ENCODE measurements around the gene ADAMTS6.
"Not testable (repeated sequence)": the region's sequence is repeated elsewhere in the genome, so short reads cannot be mapped to it uniquely, and the experiment has no call there.

The ADAMTS6 gene

DNA sequence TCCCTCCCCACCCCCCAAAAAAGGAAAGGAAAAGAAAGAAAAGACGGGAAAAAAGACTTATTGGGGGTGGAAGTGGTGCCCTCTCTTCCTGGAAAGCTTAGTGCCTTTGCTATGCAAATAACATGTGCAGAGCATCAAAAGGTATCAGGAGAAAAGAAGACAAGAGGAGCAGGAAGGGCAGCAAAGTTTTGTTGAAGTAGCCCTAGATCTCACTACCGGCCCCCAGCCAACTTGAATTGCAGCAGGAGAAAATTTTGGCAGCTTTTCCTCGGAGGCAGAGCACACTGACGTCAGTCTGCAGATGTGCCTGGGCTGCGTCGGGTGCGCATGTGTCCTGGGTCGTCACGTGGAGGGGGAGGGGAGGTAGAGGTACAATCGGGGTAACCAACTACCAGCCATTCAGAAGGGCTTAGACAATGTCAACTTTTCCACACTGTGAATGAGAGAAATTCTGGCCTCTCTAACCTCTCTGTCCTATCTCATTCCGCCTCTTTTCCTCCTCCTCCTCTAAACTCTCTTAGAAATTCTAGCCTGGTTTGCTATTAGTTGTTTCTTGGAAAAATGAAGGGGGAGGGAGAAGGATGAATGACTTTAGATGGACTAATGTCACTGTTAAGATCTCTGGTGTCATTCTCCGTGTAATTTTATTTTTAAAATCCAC is at the start of gene ADAMTS6:
Gene ADAMTS6, minus strand, starts transcription at position 286 of the 661 bp plus-strand sequence. CDS start 8,247 bp downstream, outside the sequence.
- DNase-seq, result peak; percentile 98

GRCh38 chr5:65530904-65531303 is 49.2 kb upstream of the ADAMTS6 start:
- no peak for DNase-seq

GRCh38 chr5:65525726-65526125 is 44.0 kb upstream of the ADAMTS6 start:
- no peak for DNase-seq

GRCh38 chr5:65512170-65512937 is 30.6 kb upstream of the ADAMTS6 start:
- peak; percentile 9 for DNase-seq

- DNase-seq, result no peak
Measured at GRCh38 chr5:65508978-65509377, 27.3 kb upstream of the ADAMTS6 start.

DNA sequence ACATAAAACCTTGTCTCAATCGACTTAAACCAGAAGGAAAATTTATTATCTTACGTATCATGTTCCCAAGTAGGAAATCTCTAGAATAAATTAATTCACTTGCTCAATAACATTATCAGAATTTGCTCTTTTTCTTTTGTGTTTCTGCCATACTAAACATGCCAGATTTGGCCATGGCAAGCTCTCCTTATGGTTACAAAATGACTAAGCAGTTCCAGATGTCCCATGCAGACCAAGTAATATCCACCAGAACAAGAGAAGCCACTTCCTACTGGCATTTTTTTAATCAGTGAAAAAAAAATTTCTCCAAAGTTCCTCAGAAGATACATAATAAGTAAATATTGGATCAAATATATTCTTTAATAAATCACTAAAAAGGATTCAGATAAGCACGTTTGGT is 25.2 kb upstream of the ADAMTS6 start:
- peak; percentile 66 for DNase-seq

GRCh38 chr5:65489119-65489518 is 7.4 kb upstream of the ADAMTS6 start:
- no peak for DNase-seq

GRCh38 chr5:65488038-65488687 is 6.4 kb upstream of the ADAMTS6 start:
- DNase-seq, result not testable (repeated sequence)

GRCh38 chr5:65486803-65487202 is 5.1 kb upstream of the ADAMTS6 start:
- not testable (repeated sequence) for DNase-seq

DNA sequence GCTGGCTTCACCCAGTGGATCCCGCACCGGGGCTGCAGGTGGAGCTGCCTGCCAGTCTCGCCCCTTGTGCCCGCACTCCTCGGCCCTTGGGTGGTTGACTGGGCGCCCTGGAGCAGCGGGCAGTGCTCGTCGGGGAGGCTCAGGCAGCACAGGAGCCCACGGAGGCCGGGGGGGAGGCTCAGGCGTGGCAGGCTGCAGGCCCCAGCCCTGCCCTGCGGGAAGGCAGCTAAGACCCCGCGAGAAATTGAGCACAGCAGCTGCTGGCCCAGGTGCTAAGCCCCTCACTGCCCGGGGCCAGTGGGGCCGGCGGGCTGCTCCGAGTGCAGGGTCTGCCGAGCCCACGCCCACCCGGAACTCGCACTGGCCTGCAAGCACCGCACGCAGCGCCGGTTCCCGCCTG is 3.7 kb upstream of the ADAMTS6 start:
- DNase-seq, result no peak

- DNase-seq, result peak; percentile 75
Measured at GRCh38 chr5:65483546-65484346, 2.0 kb upstream of the ADAMTS6 start.

GRCh38 chr5:65482736-65483545 is 1.2 kb upstream of the ADAMTS6 start:
- peak; percentile 65 for DNase-seq

DNA sequence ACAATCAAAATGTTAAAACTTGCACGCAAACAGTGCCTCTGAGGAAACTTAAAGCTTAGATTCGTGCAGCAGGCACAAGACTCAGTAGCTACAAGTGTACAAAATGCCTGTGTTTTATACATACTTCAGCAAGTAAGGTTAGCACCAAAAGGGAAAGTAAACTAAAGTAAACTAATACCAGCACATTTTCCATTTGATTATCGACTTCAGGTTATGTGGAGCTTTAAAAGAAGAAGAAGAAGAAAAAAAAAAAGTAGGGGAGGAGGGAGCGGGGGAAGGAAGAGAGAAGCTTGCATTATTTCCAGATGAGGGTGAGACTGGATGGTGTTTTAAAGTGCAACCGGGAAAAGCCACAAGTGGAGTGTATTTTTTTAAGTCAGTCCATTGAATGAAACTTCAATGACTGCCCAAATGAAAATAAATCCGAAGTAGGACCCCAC is 596 bp upstream of the ADAMTS6 start:
- peak; percentile 58 for DNase-seq

GRCh38 chr5:65481171-65481581 is 544 bp downstream of the ADAMTS6 start:
- no peak for DNase-seq

DNA sequence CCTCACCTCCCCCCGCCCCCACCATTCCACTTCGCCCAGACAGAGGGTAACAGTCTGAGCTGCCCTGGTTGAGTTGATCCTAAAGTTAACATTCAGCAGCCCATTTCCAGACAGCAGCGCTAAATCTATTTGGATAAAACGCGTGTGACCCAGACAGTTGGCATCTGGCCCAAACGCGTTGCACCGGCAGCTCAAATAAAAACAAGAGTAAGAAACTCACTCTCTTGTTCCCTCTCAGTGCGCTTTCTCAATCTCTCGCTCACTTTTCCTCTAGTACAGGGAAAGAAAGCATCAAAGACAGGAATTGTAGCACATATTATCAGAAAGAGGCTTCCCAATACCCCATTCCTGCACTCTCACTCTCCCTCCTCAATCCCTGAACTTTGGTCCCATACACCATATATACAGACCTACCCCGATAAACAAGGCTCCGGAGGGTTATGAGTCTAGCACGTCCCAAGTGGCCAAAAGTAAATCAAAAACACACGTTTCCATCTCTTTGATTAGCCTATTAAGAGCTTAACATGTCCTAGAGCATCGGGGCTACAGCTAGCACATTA is 1.3 kb downstream of the ADAMTS6 start:
- DNase-seq, result peak; percentile 90

GRCh38 chr5:65479527-65479926 is 2.2 kb downstream of the ADAMTS6 start:
- DNase-seq, result no peak

- no peak for DNase-seq
Measured at GRCh38 chr5:65478336-65478735, 3.4 kb downstream of the ADAMTS6 start.

DNA sequence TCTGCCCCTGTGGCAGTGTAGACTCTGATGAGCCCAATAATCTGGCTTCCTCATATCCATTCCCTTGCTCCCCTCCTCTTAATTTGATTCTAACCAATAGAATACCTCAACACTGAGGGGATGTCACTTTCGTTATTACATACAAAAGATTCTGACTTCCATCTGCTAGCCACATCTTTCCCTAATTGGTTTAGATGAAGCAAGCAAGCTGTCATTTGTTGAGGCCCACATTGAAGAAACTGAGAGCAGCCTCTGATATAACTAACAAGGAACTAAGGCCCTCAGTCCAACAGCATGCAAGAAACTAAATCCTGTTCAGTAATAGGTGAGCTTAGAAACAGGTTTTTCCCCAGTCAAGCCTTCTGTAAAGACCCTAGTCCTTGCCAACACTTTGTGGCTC is 5.8 kb downstream of the ADAMTS6 start:
- DNase-seq, result no peak

DNA sequence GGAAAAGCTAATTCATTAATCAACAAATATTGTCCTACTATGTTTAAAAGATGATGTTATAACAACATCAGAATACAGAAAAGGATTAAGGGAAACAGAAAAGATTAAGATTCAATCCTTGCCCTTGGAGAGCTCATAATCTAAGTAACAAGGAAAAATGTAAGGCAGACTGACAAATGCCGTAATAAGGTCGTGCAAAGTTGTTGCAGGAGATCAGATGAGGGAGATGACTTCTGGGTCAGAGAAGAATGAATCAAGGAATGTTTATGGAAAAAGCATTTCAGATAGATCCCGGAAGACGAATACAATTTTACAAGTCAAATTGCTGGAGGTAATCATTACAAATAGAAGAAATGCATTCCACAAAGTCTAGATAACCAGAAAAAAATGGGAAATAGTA is 6.4 kb downstream of the ADAMTS6 start:
- DNase-seq, result peak; percentile 26

- no peak for DNase-seq
Measured at GRCh38 chr5:65474130-65474711, 7.5 kb downstream of the ADAMTS6 start.

GRCh38 chr5:65468633-65469032 is 13.1 kb downstream of the ADAMTS6 start:
- peak; percentile 48 for DNase-seq

All from fibroblast of skin of right biceps (primary cell).